Stomach smooth muscle (tissue), 2 donors: ENCODE results near the gene ATG7.

ENCODE experiments used
- H3K27ac ChIP-seq: one replicate; pipeline ENCODE4 v1.7.0; 2013; ENCODE audit warnings: mild to moderate bottlenecking, low read length, inconsistent platforms
- H3K27me3 ChIP-seq, 2 donors: one replicate each; pipeline ENCODE4 v1.7.0; 2013; ENCODE audit warnings: low read length in 2 of 2; ENCODE audit not compliant: insufficient read depth in 2 of 2, control insufficient read depth in 1 of 2
- H3K36me3 ChIP-seq, 2 donors: one replicate each; pipeline ENCODE4 v1.7.0; 2013; ENCODE audit warnings: low read length in 2 of 2; ENCODE audit not compliant: control insufficient read depth in 2 of 2, insufficient read depth in 2 of 2
- H3K4me1 ChIP-seq: one replicate; pipeline ENCODE4 v1.7.0; 2013; ENCODE audit warnings: low read length; ENCODE audit not compliant: control insufficient read depth, insufficient read depth
- H3K4me3 ChIP-seq, 2 donors: one replicate each; pipeline ENCODE4 v1.7.0; 2013; ENCODE audit warnings: low read length in 2 of 2
- H3K9ac ChIP-seq, 2 donors: one replicate each; pipeline ENCODE4 v1.7.0; 2013; ENCODE audit warnings: low read length in 2 of 2, mild to moderate bottlenecking in 1 of 2
- H3K9me3 ChIP-seq, 2 donors: one replicate each; pipeline ENCODE4 v1.7.0; 2013; ENCODE audit warnings: low read length in 2 of 2; ENCODE audit not compliant: control insufficient read depth in 2 of 2
- donor health status: healthy.
- donor health status: Pancreatic carcinoma.

Gene ATG7

DNA sequence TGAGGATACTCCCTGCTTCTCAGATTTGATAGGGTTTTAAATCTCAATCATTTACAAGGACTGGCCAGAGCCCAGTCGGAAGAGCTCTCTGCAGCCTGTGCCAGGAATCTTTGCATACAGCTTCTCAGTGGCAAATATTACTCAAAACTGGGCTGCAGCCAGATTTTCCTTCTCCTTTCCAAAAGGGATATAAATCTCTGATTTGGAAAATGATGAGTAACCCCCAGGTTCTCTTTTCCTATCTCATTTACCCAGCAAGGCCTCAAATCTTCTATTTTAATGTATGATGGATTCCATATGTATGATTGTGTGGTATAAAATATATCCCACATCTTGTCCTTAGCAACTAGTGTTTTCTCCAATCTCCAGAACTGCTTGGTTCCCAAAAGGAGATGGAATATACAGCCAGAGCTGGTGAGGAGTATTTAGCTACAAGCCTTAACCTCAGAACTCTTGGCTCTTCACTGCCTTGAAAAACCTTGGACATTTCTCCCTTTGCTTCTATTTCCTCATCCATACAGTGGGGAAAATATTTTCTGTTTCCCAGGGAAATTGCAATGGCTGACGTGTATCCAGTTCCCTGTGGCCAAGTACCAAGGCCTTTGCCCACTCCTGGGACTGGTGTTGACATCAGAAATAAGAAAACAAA is 114.4 kb downstream of the ATG7 start:
- no peak overlapping the region for H3K4me3 ChIP-seq
- no peaks in the 10 kb centered on the region for H3K9me3 ChIP-seq
- H3K9ac ChIP-seq, result no peak overlapping the region
- H3K4me1 ChIP-seq, result peaks cover 18% of the 10 kb centered on the region
- no peaks in the 10 kb centered on the region for H3K36me3 ChIP-seq
- H3K27ac ChIP-seq, result peak overlapping the region; percentile 65
- H3K27me3 ChIP-seq, result no peaks in the 10 kb centered on the region

DNA sequence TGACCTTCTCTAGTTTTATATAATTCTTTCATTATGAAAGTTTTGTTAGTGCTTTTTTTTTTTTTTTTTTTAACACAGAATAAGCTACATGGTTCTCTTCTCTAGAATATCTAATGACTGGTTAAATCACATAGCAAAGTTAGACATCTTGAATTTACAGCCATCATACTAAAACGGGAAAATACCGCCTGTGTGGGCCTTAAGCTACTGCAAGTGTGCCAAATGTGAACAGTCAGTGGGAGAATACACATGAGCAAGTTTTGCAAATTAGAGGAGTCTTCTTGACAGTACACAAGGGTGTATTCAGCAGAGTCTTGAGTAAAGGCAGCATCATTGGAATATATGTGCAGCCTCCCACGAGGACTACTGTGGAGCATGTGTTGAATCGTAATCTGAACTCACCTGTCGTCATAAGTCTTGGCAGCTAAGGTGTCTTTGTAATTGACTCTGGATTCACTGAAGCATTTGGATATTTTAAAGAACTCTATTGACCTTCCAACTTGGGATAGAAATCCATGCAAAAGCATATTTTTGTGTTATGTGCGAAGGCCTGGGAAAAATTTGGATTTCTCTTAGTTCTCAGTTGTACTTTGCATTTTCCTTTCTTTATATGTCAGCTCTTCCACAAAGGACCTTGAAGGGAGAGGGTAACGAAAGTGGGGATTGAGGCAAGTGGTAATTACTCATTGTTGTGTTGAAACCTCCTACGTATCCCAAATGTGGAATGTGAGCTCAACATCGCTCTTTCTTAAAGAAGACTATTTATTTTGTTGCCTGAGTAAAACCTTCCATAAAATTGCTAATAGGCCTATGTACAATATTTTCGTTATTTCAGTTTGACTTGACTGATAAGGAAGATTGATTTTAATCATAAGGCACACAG is 117.4 kb downstream of the ATG7 start:
- Histone ChIP-seq H3K27ac (no peak overlapping the region), H3K9ac (no peak overlapping the region), H3K4me3 (no peak overlapping the region), H3K9me3 (no peaks in the 10 kb centered on the region), H3K4me1 (peaks cover 19% of the 10 kb centered on the region), H3K27me3 (no peaks in the 10 kb centered on the region), H3K36me3 (no peaks in the 10 kb centered on the region)

DNA sequence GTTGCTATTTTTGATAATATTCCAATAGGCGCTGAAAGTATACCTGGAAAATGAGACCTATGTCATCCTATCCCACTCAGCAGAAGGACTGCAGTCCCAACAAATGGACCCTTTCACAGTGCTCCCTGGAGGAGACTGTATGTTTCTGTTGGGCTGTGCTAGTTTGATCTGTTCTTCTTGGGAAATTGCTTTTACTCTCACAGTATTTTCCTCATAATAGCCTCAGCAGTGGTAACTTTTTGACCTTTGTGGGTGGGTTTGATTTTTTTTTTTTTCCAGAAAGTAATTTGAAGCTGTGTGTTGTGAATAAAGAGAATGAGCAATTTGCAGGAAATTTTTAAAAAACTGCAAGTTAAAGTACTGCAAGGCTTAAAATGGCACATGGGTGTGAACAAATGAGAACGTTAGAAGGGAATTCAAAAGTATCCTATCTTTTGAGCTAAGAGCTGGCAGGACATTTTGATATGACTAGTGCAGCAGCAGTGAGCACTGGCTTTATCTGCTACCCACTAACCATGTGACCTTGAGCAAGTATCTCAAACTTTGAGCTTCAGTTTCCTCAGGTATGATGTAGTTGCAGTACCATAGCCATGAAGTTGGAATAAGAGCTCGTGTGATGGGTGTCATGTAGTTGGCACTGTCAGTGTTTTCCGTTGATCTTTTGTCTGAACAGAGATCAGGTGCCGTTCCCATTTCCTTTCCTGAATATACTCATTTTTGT is 118.4 kb downstream of the ATG7 start:
- H3K4me3 ChIP-seq, result no peak overlapping the region
- H3K4me1 ChIP-seq, result peaks cover 17% of the 10 kb centered on the region
- H3K9me3 ChIP-seq, result no peaks in the 10 kb centered on the region
- H3K27me3 ChIP-seq, result no peaks in the 10 kb centered on the region
- H3K36me3 ChIP-seq, result no peaks in the 10 kb centered on the region
- H3K9ac ChIP-seq, result no peak overlapping the region
- H3K27ac ChIP-seq, result no peak overlapping the region

DNA sequence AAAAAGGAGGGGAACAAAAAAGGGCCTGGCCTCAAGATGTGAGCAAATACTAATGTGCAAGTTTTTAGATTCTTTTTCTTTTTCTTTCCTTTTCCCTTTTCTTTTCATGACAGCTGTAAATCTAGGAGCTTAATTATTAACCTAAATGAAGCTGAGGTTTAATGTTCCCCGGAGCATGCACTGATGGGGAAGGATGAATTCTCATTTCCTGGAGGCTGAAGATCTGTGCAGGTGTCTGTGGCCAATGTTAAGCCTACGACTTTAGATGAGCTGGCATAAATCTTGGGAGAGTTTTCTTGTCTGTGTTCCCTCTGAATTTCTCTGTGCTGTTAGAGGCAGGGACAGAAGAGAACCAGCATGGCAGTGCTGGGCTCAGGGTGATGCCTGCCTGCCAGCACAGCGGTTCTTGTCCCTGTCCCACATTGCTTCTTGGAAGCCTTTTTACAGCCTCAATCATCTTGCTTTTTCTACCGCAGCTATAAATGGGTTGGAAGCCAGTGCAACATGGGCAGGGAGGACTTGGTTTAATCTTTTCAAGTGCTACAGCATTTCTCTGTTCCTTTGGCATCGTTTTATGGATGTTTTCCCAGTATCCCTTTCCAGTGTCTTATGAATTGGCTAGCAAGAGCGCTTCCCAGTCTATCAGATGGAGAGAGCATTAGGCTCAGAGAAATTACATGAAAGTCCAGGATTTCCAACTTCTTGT is 119.1 kb downstream of the ATG7 start:
- H3K36me3 ChIP-seq, result no peaks in the 10 kb centered on the region
- no peaks in the 10 kb centered on the region for H3K27me3 ChIP-seq
- no peak overlapping the region for H3K9ac ChIP-seq
- H3K4me1 ChIP-seq, result peaks cover 12% of the 10 kb centered on the region
- no peak overlapping the region for H3K4me3 ChIP-seq
- no peak overlapping the region for H3K27ac ChIP-seq
- no peaks in the 10 kb centered on the region for H3K9me3 ChIP-seq

DNA sequence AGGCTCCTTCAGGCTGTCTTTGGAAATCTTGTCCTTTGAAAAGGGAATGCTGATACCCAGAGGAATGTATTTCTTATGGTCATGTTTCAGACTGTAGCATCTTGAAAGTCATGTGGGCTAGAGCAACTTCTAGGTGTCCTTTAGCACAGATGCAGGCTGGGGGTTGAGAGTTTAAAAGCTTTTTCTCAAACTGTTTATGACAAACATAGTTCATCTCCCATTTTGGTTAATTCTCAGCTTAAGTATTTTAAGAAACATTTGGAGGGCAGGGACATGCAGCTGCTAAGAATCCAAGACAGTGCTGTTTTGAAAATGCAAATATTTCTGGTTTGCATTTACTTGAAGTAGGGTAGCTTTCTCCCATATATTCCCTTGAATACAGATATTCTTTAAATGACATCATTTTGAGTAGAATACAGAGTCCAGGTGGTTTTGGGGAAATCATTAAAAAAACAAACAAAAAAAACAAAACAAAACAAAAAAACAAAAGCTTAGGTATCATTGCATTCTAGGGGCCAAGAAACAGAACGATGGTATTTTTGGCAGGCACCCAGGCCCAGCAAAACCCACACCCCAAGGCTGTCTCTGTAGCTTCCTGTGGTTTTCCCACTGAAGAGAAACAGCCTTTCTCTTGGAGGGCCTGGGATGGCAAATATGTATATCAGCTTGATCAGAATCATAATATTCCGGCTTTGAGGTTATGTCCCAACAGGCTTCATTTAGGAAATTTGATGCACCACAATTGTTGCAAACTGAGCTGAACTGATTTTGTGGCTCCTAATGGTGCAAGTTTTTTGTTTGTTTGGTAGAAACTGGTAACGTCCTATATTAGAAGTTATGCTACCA is 120.0 kb downstream of the ATG7 start:
- Histone ChIP-seq H3K27me3 (no peaks in the 10 kb centered on the region), H3K27ac (no peak overlapping the region), H3K4me1 (peaks cover 6% of the 10 kb centered on the region), H3K36me3 (no peaks in the 10 kb centered on the region), H3K9ac (no peak overlapping the region), H3K9me3 (no peaks in the 10 kb centered on the region), H3K4me3 (no peak overlapping the region)

DNA sequence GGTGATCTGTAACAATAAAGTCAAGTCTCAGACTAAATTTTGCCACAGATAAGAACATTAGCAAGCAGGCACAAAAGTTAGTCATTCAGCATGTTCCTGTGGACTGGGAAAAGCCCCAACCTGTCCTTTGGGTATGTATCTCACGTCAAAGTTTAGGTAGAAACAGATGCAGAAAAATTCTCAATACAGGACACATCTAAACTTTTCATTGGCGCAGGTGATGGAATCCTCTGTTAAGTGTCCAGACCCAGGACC is 120.6 kb downstream of the ATG7 start:
- H3K36me3 ChIP-seq, result no peaks in the 10 kb centered on the region
- no peak overlapping the region for H3K27ac ChIP-seq
- no peaks in the 10 kb centered on the region for H3K9me3 ChIP-seq
- H3K4me3 ChIP-seq, result no peak overlapping the region
- H3K27me3 ChIP-seq, result no peaks in the 10 kb centered on the region
- peaks cover 5% of the 10 kb centered on the region for H3K4me1 ChIP-seq
- no peak overlapping the region for H3K9ac ChIP-seq

DNA sequence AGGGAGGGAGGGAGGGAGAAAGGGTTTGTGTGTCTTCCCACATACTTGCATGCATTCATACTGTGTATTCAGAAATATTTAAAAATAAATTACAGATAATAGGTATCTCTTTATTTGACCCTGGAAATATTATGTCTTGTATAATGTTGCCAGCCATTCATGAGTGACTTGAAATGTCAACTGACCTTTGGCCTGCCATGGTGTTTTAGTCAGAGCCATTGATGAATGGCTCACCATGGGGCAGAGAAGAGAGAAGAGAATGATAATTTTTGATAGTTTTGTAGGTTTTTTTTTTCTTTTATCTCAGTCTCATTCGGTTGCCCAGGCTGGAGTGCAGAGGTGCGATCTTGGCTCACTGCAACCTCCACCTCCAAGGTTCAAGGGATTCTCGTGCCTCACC is 121.2 kb downstream of the ATG7 start:
- H3K4me3 ChIP-seq, result no peak overlapping the region

DNA sequence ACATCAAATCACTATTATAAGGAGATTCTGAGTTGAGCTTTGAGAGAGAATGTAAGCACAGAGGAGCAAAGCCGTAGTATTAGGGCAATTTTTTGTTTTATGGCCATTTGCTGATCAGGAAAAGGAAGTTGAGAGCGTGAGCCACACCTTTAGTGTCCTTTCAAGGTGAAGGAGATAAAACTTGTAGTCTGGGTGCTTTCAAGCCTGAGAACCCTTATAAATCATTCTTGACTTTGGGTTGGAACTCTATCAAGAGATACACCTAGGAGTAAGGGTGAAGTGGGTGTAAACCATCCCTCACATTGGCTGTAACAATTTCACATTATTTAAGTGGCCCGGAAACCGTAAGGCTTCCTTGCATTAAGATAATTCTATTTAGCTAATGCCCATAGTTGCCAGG is 122.2 kb downstream of the ATG7 start:
- peaks cover 5% of the 10 kb centered on the region for H3K4me1 ChIP-seq
- H3K4me3 ChIP-seq, result no peak overlapping the region
- no peak overlapping the region for H3K27ac ChIP-seq
- H3K9ac ChIP-seq, result no peak overlapping the region
- H3K36me3 ChIP-seq, result no peaks in the 10 kb centered on the region
- H3K27me3 ChIP-seq, result no peaks in the 10 kb centered on the region
- no peaks in the 10 kb centered on the region for H3K9me3 ChIP-seq

More for the DNA sequence above, 121.2 kb downstream of the ATG7 start:
- Histone ChIP-seq H3K27ac (no peak overlapping the region), H3K36me3 (no peaks in the 10 kb centered on the region), H3K9ac (no peak overlapping the region), H3K4me1 (peaks cover 5% of the 10 kb centered on the region), H3K27me3 (no peaks in the 10 kb centered on the region), H3K9me3 (no peaks in the 10 kb centered on the region)

DNA sequence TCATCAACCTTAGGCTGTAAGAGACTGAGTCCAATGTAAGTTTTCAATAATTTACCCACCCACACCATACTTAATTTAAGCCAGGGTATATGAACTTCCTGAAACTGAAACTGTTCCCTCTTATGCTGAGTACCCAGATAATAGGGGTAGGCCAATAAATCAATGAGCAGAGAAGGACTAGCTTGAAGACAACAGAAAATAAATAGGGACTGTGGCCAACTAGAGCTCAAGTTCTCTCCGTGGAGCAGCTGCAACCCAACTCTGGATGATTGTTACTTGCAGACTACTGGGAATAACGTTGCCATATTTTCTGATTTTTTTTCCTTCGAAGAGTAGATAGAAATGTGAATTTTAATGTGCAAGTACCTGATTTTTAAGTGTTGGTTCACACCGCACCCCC is 128.0 kb downstream of the ATG7 start:
- H3K4me1 ChIP-seq, result no peaks in the 10 kb centered on the region
- H3K27me3 ChIP-seq, result no peaks in the 10 kb centered on the region
- no peaks in the 10 kb centered on the region for H3K36me3 ChIP-seq
- H3K9me3 ChIP-seq, result peaks cover 0 to 5% of the 10 kb centered on the region in 2 donors
- no peak overlapping the region for H3K4me3 ChIP-seq
- H3K27ac ChIP-seq, result no peak overlapping the region
- H3K9ac ChIP-seq, result no peak overlapping the region

DNA sequence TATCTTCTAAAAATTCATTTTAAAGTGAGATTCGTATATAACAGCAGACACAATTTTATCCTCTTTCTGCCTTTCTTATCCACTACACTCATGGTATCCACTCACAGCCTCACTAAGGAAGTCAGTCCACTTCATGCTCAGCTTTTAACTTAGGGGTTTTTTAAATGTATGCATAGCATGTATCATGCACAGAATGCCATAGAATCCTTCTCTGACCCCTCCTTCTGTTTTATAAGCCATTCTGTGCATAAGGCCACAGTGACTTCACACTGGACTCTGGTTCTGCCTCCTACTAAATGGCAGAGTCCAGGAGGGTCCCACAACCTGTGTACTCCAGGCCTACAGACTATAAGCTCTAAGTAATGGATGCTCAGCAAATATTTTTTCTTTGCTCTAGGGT is 129.2 kb downstream of the ATG7 start:
- peaks cover 0 to 5% of the 10 kb centered on the region in 2 donors for H3K9me3 ChIP-seq
- no peaks in the 10 kb centered on the region for H3K36me3 ChIP-seq
- no peaks in the 10 kb centered on the region for H3K27me3 ChIP-seq
- H3K4me1 ChIP-seq, result no peaks in the 10 kb centered on the region
- no peak overlapping the region for H3K27ac ChIP-seq
- no peak overlapping the region for H3K9ac ChIP-seq
- no peak overlapping the region for H3K4me3 ChIP-seq
